Kidney (tissue), 14 donors: ENCODE measurements around the gene IRX1. TPM values are rescaled to one million over a fixed set of nuclear protein-coding genes. Genes with fewer than 3 reads are reported as not detected.

Experiments used
- DNase-seq, 5 donors: peaks; one replicate each; pipeline ENCODE4 v3.0.0-alpha.2; 2013 to 2020
- FAIRE-seq: peaks from 2 replicates; lab custom pipeline; 2012; peaks lifted over from hg19 to GRCh38; lab: Jason Lieb, UNC
- H3K27ac ChIP-seq, 2 donors: one replicate each; pipeline ENCODE4 v1.7.0; 2013; ENCODE audit warnings: low read depth in 2 of 2, low read length in 2 of 2, inconsistent platforms in 1 of 2
- H3K27me3 ChIP-seq: one replicate; pipeline ENCODE4 v1.7.1; 2013; ENCODE audit warnings: low read length, inconsistent platforms; ENCODE audit not compliant: control insufficient read depth, insufficient read depth
- H3K36me3 ChIP-seq, 3 donors: one replicate each; pipeline versions ENCODE4 v1.7.0 to v1.7.1; 2013; ENCODE audit warnings: low read length in 3 of 3, control low read depth in 1 of 3, inconsistent platforms in 1 of 3; ENCODE audit not compliant: insufficient read depth in 3 of 3, control insufficient read depth in 2 of 3
- H3K4me1 ChIP-seq, 3 donors: one replicate each; pipeline versions ENCODE4 v1.7.0 to v1.7.1; 2013; ENCODE audit warnings: low read length in 3 of 3, inconsistent platforms in 1 of 3, low read depth in 1 of 3; ENCODE audit not compliant: control insufficient read depth in 2 of 3, insufficient read depth in 2 of 3
- H3K4me3 ChIP-seq, 3 donors: one replicate each; pipeline versions ENCODE4 v1.7.0 to v1.8.1; 2013; ENCODE audit warnings: low read length in 3 of 3, control low read depth in 1 of 3, inconsistent platforms in 1 of 3
- H3K9ac ChIP-seq, 3 donors: one replicate each; pipeline versions ENCODE4 v1.7.0 to v1.7.1; 2013; ENCODE audit warnings: low read length in 3 of 3, control low read depth in 1 of 3, inconsistent platforms in 1 of 3
- H3K9me3 ChIP-seq, 3 donors: one replicate each; pipeline versions ENCODE4 v1.7.0 to v1.7.1; 2013; ENCODE audit warnings: low read length in 3 of 3, control low read depth in 1 of 3, inconsistent platforms in 1 of 3; ENCODE audit not compliant: control insufficient read depth in 2 of 3, insufficient read depth in 1 of 3
- intact Hi-C: fragments of 100-400 bp; cut with DNase I; formaldehyde crosslinking; loops from one replicate; pipeline ENCODE4 v1.11.1; 2022
- polyA plus RNA-seq: library from polyadenylated mRNA; stranded (reverse); fragments of 350-450 nt; fragmentation: Illumina TruSeq; extraction: RNeasy Lipid Tissue Mini Kit (QIAGEN cat#74804); gene quantifications from one replicate; pipeline ENCODE4 v1.2.3, GENCODE V29; 2014; ENCODE audit warnings: low read depth, low replicate concordance; ENCODE audit not compliant: insufficient read depth
- total RNA-seq: library from RNA; stranded (reverse); fragmentation: NEBNext Ultra II Directional; extraction: Animal tissue kit (Norgen Biotek cat#: 25700); gene quantifications from one replicate; pipeline ENCODE4 v1.2.1, GENCODE V29; 2021
- TF ChIP-seq, protein P1 (sequence below): IDR thresholded peaks from 3 replicates; pipeline ENCODE4 v1.5.1; 2012; ENCODE audit warnings: mild to moderate bottlenecking, moderate library complexity, borderline replicate concordance; ENCODE audit not compliant: insufficient read depth; ENCODE audit errors: extremely low read depth
- donor health status: control.
- donor health status: control.
- donor health status: control.
- donor health status: control.
- donor health status: control.
- donor health status: DM: yes; HTN: yes; CAD: no.
- donor health status: Normal renal cell carcinoma (clear cell type).

IRX1 gene
- total and polyA plus RNA-seq, 2 donors from 2014 or later, result 17.3 to 62.0 TPM

GRCh38 chr5:3601061-3601710 lies 5.6 kb downstream of the IRX1 start:
- Histone ChIP-seq H3K9me3 (no peaks in the 10 kb centered on the region), H3K4me1 (no peaks in the 10 kb centered on the region), H3K9ac (peak overlapping the region in 1 of 3 donors; percentile 19), H3K36me3 (no peaks in the 10 kb centered on the region), H3K4me3 (peak overlapping the region in 2 of 3 donors; percentile 34 to 37), H3K27me3 (peaks cover 64% of the 10 kb centered on the region), H3K27ac (no peak overlapping the region)
- FAIRE-seq (no peak), DNase-seq (peak in 1 of 5 donors; percentile 17)
- TF ChIP-seq, protein P1, sequence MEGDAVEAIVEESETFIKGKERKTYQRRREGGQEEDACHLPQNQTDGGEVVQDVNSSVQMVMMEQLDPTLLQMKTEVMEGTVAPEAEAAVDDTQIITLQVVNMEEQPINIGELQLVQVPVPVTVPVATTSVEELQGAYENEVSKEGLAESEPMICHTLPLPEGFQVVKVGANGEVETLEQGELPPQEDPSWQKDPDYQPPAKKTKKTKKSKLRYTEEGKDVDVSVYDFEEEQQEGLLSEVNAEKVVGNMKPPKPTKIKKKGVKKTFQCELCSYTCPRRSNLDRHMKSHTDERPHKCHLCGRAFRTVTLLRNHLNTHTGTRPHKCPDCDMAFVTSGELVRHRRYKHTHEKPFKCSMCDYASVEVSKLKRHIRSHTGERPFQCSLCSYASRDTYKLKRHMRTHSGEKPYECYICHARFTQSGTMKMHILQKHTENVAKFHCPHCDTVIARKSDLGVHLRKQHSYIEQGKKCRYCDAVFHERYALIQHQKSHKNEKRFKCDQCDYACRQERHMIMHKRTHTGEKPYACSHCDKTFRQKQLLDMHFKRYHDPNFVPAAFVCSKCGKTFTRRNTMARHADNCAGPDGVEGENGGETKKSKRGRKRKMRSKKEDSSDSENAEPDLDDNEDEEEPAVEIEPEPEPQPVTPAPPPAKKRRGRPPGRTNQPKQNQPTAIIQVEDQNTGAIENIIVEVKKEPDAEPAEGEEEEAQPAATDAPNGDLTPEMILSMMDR, result no peak
- intact Hi-C loops, result no loop called here

GRCh38 chr5:3601911-3602782 lies 6.5 kb downstream of the IRX1 start:
- intact Hi-C loops, result no loop called here
- H3K4me3 ChIP-seq, result no peak overlapping the region
- no peaks in the 10 kb centered on the region for H3K36me3 ChIP-seq
- H3K27ac ChIP-seq, result no peak overlapping the region
- no peaks in the 10 kb centered on the region for H3K4me1 ChIP-seq
- FAIRE-seq (no peak), DNase-seq (peak in 2 of 5 donors; percentile 21 to 27)
- TF ChIP-seq, protein P1, result no peak
- peak overlapping the region in 1 of 3 donors; percentile 55 for H3K9ac ChIP-seq
- peaks cover 64% of the 10 kb centered on the region for H3K27me3 ChIP-seq
- no peaks in the 10 kb centered on the region for H3K9me3 ChIP-seq

GRCh38 chr5:3602785-3603502 lies 7.3 kb downstream of the IRX1 start:
- DNase-seq (peak; percentile 47 to 85 (median 58)), FAIRE-seq (no peak)
- Histone ChIP-seq H3K4me1 (no peaks in the 10 kb centered on the region), H3K4me3 (no peak overlapping the region), H3K9ac (peak overlapping the region in 1 of 3 donors; percentile 26), H3K36me3 (no peaks in the 10 kb centered on the region), H3K27ac (peak overlapping the region in 1 of 2 donors; percentile 13), H3K27me3 (peaks cover 65% of the 10 kb centered on the region), H3K9me3 (no peaks in the 10 kb centered on the region)
- intact Hi-C loops, result no loop called here
- TF ChIP-seq, protein P1, result peak; percentile 46
